ENCODE data around the gene HRH4.

- no peak for TF ChIP-seq CTCF (IDR thresholded peaks at IDR 0.05)
- no peak for TF ChIP-seq POLR2A (IDR thresholded peaks at IDR 0.05)
Observed at GRCh38 chr18:24446953-24447538, 13.4 kb upstream of the HRH4 start.

All from lower leg skin (tissue), 3 donors.